ENCODE results near the gene GPR142. TPM values are rescaled to one million over a fixed set of nuclear protein-coding genes. Genes with fewer than 3 reads are reported as not detected.

The GPR142 gene
- total and polyA plus RNA-seq, 2 donors from 2014 or later = not detected

GRCh38 chr17:74393346-74393942, 26.1 kb downstream of the GPR142 start:
- Histone ChIP-seq H3K4me1 (ENCODE audit: control insufficient read depth in 2 of 3, insufficient read depth in 2 of 3, low read depth in 1 of 3, low read length in 3 of 3) (no peaks in the 10 kb centered on the region), H3K27ac (ENCODE audit: low read depth in 2 of 2, low read length in 2 of 2) (no peak overlapping the region), H3K36me3 (ENCODE audit: control insufficient read depth in 2 of 3, insufficient read depth in 3 of 3, low read length in 3 of 3) (no peaks in the 10 kb centered on the region), H3K9ac (ENCODE audit: low read length in 3 of 3) (no peak overlapping the region), H3K27me3 (ENCODE audit: control insufficient read depth, insufficient read depth, low read length) (no peaks in the 10 kb centered on the region), H3K9me3 (ENCODE audit: control insufficient read depth in 2 of 3, insufficient read depth in 1 of 3, low read length in 3 of 3) (no peaks in the 10 kb centered on the region), H3K4me3 (ENCODE audit: low read length in 3 of 3) (no peak overlapping the region)
- DNase-seq (no peak), FAIRE-seq (no peak)
- intact Hi-C loops (cut with DNase I) = no loop called here
- no peak for TF ChIP-seq CTCF (IDR thresholded peaks at IDR 0.05; ENCODE audit: borderline replicate concordance, extremely low read depth, insufficient read depth)

DNA sequence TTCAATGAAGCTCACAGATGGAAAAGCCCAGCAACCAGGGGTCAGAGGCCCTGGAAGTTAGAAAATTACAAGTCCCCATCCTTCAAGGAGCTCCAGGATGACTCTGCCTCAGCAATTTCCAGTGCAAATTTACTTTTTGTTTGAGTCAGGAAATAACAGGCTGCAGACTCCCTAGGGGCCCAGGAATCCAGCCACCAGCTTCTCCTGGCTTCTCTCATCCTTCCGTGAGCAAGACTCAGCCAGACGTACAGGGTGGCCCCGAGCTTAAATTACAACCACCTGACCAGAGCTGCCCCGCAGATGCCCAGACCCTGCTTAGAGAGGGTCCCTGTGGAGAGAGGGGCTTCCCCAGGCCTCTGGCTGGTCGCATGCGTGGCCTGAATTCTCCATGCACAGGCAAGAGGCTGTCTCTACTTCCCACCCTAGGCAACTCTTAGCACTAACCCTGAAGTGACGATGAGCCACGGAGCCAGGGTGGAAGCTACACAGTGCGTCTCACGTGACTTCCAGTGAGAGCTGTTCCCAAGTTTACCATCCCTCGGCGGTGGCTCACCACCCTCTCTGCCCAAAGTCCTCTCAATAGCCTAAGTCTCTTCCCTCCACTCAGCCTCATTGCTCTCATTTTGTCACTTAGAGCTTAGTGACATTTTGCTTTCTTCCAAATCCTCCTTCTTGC, 27.1 kb downstream of the GPR142 start:
- no peak for TF ChIP-seq CTCF (IDR thresholded peaks at IDR 0.05; ENCODE audit: borderline replicate concordance, extremely low read depth, insufficient read depth)
- Histone ChIP-seq H3K27me3 (ENCODE audit: control insufficient read depth, insufficient read depth, low read length) (no peaks in the 10 kb centered on the region), H3K27ac (ENCODE audit: low read depth in 2 of 2, low read length in 2 of 2) (no peak overlapping the region), H3K9me3 (ENCODE audit: control insufficient read depth in 2 of 3, insufficient read depth in 1 of 3, low read length in 3 of 3) (no peaks in the 10 kb centered on the region), H3K4me3 (ENCODE audit: low read length in 3 of 3) (no peak overlapping the region), H3K36me3 (ENCODE audit: control insufficient read depth in 2 of 3, insufficient read depth in 3 of 3, low read length in 3 of 3) (no peaks in the 10 kb centered on the region), H3K4me1 (ENCODE audit: control insufficient read depth in 2 of 3, insufficient read depth in 2 of 3, low read depth in 1 of 3, low read length in 3 of 3) (no peaks in the 10 kb centered on the region), H3K9ac (ENCODE audit: low read length in 3 of 3) (no peak overlapping the region)
- FAIRE-seq (no peak), DNase-seq (no peak)
- intact Hi-C loops (cut with DNase I) = no loop called here

DNA sequence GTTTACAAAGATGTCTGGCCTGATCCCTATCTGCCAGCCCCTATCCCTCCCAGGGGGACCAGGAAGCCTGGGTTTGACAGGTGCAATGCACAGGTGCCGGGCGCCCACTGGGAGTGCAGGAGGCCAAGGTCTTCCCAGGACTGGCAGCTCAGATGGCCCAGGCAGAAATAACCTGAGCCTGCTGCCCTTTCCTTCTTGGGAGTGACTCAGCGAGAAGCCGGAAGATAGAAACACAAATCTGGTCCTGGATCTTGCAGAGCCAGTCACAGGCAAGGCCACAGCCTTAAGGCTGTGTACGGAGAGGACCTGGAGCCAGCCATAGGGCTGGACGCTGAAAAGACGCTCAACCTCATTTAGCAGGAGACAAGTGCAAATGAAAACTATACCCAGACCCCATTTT, 27.7 kb downstream of the GPR142 start:
- no peak overlapping the region for H3K4me3 ChIP-seq (ENCODE audit: low read length in 3 of 3)
- no peaks in the 10 kb centered on the region for H3K4me1 ChIP-seq (ENCODE audit: control insufficient read depth in 2 of 3, insufficient read depth in 2 of 3, low read depth in 1 of 3, low read length in 3 of 3)
- no peak for FAIRE-seq
- no peaks in the 10 kb centered on the region for H3K9me3 ChIP-seq (ENCODE audit: control insufficient read depth in 2 of 3, insufficient read depth in 1 of 3, low read length in 3 of 3)
- intact Hi-C loops (cut with DNase I) = no loop called here
- no peaks in the 10 kb centered on the region for H3K27me3 ChIP-seq (ENCODE audit: control insufficient read depth, insufficient read depth, low read length)
- H3K9ac ChIP-seq (ENCODE audit: low read length in 3 of 3) = no peak overlapping the region
- no peaks in the 10 kb centered on the region for H3K36me3 ChIP-seq (ENCODE audit: control insufficient read depth in 2 of 3, insufficient read depth in 3 of 3, low read length in 3 of 3)
- TF ChIP-seq CTCF (IDR thresholded peaks at IDR 0.05; ENCODE audit: borderline replicate concordance, extremely low read depth, insufficient read depth) = no peak
- no peak for DNase-seq
- H3K27ac ChIP-seq (ENCODE audit: low read depth in 2 of 2, low read length in 2 of 2) = no peak overlapping the region

All from kidney (tissue), 14 donors.